Panc1 (cell line): Measurements from ENCODE around the gene SRSF12. TPM values are rescaled to one million over a fixed set of nuclear protein-coding genes. Genes with fewer than 3 reads are reported as not detected.
A peak's percentile ranks its signal among the peaks of the same experiment; 100 is the strongest.

Experiments used
- ATAC-seq: fragments of 200-7000 bp; cut with Tn5 transposase; 2 replicates; pipeline ENCODE4 v1.9.1; 2020; ENCODE audit warnings: mild to moderate bottlenecking, moderate library complexity
- BruUV-seq: library from RNA; stranded (reverse); fragments of 400-500 nt; replicated peaks from 2 replicates; lab custom pipeline; 2021; lab: Mats Ljungman, UMichigan
- CTCF ChIA-PET: fragments of 300-600 bp; sonication (Branson Sonifier 250); formaldehyde crosslinking; loops from one replicate; lab custom pipeline; 2022; ENCODE audit warnings: antibody characterized with exemption; lab: Charles Lee
- POLR2A ChIA-PET: fragments of 300-600 bp; sonication (Branson Sonifier 250); formaldehyde crosslinking; loops from one replicate; lab custom pipeline; 2022; ENCODE audit warnings: antibody characterized with exemption; lab: Charles Lee
- DNase-seq: peaks from one replicate; pipeline ENCODE4 v3.0.0-alpha.2; 2010; ENCODE audit warnings: low read depth, low spot score
- H3K27ac ChIP-seq: 2 replicates; pipeline ENCODE4 v1.5.1; 2011; ENCODE audit warnings: mild to moderate bottlenecking, low read length, inconsistent platforms
- H3K27me3 ChIP-seq: fragments of 200-500 bp; sonication (Bioruptor generic); 2 replicates; pipeline ENCODE4 v1.6.0; 2014; ENCODE audit warnings: low read length, inconsistent platforms; ENCODE audit not compliant: control insufficient read depth, insufficient read depth
- H3K36me3 ChIP-seq: fragments of 200-500 bp; sonication (Bioruptor generic); 2 replicates; pipeline ENCODE4 v1.5.1; 2014; ENCODE audit warnings: inconsistent platforms, mild to moderate bottlenecking, low read length, moderate library complexity; ENCODE audit not compliant: control insufficient read depth, insufficient read depth
- H3K4me1 ChIP-seq: 2 replicates; pipeline ENCODE4 v1.5.1; 2011; ENCODE audit warnings: inconsistent platforms, mild to moderate bottlenecking, low read length, moderate library complexity; ENCODE audit not compliant: control insufficient read depth, insufficient read depth
- H3K4me3 ChIP-seq, 2 experiments: 2 replicates each; pipeline ENCODE4 v1.5.1; 2011 to 2012; ENCODE audit warnings: low read depth in 2 of 2, low read length in 2 of 2, mild to moderate bottlenecking in 2 of 2, inconsistent platforms in 1 of 2, moderate library complexity in 1 of 2
- H3K9me3 ChIP-seq: fragments of 200-500 bp; sonication (Bioruptor generic); 2 replicates; pipeline ENCODE4 v1.5.1; 2014; ENCODE audit warnings: low read depth, mild to moderate bottlenecking, inconsistent platforms, low read length, moderate library complexity; ENCODE audit not compliant: control insufficient read depth, insufficient read depth
- POLR2AphosphoS5 ChIP-seq: IDR thresholded peaks from 2 replicates; pipeline ENCODE4 v1.6.1; 2012; ENCODE audit warnings: mild to moderate bottlenecking, low read depth, low read length, moderate library complexity
- SIN3A ChIP-seq: IDR thresholded peaks from 2 replicates; pipeline ENCODE4 v1.6.1; 2012; ENCODE audit warnings: low read depth, mild to moderate bottlenecking, low read length, moderate library complexity, borderline replicate concordance; ENCODE audit not compliant: insufficient read depth
- TCF7L2 ChIP-seq: IDR thresholded peaks from 2 replicates; pipeline ENCODE4 v1.6.1; 2011; ENCODE audit warnings: mild to moderate bottlenecking, low read depth, low read length, inconsistent platforms
- in situ Hi-C: cut with HindIII; loops from 2 replicates; pipeline ENCODE4 v1.10.0; 2016; ENCODE audit warnings: low sequenced_read_pairs, low pct_unique_long_range_greater_than_20kb
- intact Hi-C: fragments of 100-400 bp; cut with micrococcal nuclease; formaldehyde crosslinking; loops from one replicate; pipeline ENCODE4 v1.10.0; 2022; ENCODE audit not compliant: unreplicated experiment
- total RNA-seq: library from RNA; stranded (reverse); gene quantifications from one replicate; pipeline ENCODE4 v1.2.1, GENCODE V29; 2021; ENCODE audit not compliant: unreplicated experiment
- TF ChIP-seq, protein P1 (sequence below), 2 experiments: IDR thresholded peaks; 2 replicates each; pipeline ENCODE4 v1.6.1; 2011 to 2012; ENCODE audit warnings: low read depth in 2 of 2, control low read depth in 1 of 2, low read length in 1 of 2, mild to moderate bottlenecking in 1 of 2, moderate library complexity in 1 of 2; ENCODE audit not compliant: insufficient read depth in 1 of 2
- TF ChIP-seq, protein P2 (sequence below): fragments of 450-650 bp; IDR thresholded peaks from 2 replicates; pipeline ENCODE4 v1.5.1; 2017; ENCODE audit warnings: mild to moderate bottlenecking

SRSF12 gene
- total RNA-seq, 1 experiment from 2014 or later, result 0.28 TPM

- TF ChIP-seq TCF7L2, result no peak
- H3K9me3 ChIP-seq, result no peaks in the 10 kb centered on the region
- H3K27me3 ChIP-seq, result no peaks in the 10 kb centered on the region
- no TSS peak for BruUV-seq
- ChIA-PET CTCF (interaction anchor here (0.7 kb wide), 1 partner anchor 72 kb away, joined by 3 read pairs; no protein-coding TSS in a partner anchor), POLR2A (interaction anchor here (0.6 kb wide), 1 partner anchor 35 kb away, joined by 3 read pairs; the partner anchor contains the start of gene SRSF12)
- peaks cover 26% of the 10 kb centered on the region for H3K36me3 ChIP-seq
- in situ Hi-C loops (no loop called here), intact Hi-C loops (no loop called here)
- peak overlapping the region; percentile 98 for H3K27ac ChIP-seq
- peak overlapping the region; percentile 92 to 94 for H3K4me3 ChIP-seq
- ATAC-seq (no peak), DNase-seq (no peak)
- H3K4me1 ChIP-seq, result peaks cover 16% of the 10 kb centered on the region
These were observed 35.4 kb downstream of the SRSF12 start for GRCh38 chr6:89082486-89082891.

DNA sequence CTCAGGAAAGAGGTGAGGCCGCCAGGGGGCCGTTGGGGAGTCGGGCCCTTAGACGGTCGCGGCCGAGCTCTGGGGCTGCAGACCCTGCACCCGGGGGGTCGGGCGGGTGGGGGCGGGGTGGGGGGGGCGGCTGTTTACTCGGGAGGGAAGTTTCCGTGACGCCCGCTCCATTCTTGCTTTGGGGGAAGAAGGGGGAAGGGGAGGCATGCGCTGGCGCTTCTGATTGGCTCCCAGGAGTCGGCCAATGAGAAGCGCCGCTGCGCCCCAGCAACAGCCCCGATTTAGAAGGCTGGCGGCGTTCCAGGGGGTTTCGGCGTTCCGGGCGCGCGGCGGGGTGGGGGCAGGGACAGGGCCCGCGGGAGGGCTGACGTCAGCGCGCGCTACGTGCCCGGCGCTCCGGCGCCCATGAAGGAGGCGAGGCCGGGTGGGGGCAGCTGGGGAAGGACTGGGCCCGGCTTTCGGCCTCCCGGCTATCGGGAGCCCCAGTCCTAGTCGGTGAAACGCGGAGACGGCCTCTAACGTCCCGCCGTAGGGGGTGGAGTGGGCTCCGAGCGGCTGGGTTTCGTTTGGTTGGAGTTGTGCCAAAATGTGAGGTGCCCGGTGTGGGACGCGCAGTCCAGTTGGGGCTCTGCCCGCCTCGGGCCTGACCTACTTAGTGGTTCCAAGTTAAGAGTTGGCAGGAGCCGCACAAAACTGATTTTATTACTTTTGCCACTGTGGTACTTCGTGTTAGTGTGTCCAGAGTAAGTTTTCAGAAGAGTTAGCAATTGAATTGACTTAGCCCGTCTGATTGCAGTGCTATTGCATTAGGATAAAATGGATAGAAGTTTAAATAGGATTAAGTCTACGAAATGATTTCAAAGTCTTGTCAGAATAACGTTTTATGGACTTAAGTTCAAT is 36.2 kb downstream of the SRSF12 start:
- Histone ChIP-seq H3K27me3 (no peaks in the 10 kb centered on the region), H3K4me3 (peak overlapping the region; percentile 92 to 94), H3K27ac (peak overlapping the region; percentile 98), H3K9me3 (no peaks in the 10 kb centered on the region), H3K4me1 (peaks cover 16% of the 10 kb centered on the region), H3K36me3 (peaks cover 26% of the 10 kb centered on the region)
- POLR2A ChIA-PET, result interaction anchor here (0.7 kb wide), 1 partner anchor 275 kb away, joined by 3 read pairs; no protein-coding TSS in a partner anchor
- in situ Hi-C loops (no loop called here), intact Hi-C loops (no loop called here)
- peak; percentile 84 for ATAC-seq
- CTCF ChIA-PET, result no interaction called here
- DNase-seq, result peak; percentile 50
- no TSS peak for BruUV-seq
- no peak for TF ChIP-seq TCF7L2
- TF ChIP-seq POLR2AphosphoS5, result peak; percentile 90
- TF ChIP-seq, protein P1, sequence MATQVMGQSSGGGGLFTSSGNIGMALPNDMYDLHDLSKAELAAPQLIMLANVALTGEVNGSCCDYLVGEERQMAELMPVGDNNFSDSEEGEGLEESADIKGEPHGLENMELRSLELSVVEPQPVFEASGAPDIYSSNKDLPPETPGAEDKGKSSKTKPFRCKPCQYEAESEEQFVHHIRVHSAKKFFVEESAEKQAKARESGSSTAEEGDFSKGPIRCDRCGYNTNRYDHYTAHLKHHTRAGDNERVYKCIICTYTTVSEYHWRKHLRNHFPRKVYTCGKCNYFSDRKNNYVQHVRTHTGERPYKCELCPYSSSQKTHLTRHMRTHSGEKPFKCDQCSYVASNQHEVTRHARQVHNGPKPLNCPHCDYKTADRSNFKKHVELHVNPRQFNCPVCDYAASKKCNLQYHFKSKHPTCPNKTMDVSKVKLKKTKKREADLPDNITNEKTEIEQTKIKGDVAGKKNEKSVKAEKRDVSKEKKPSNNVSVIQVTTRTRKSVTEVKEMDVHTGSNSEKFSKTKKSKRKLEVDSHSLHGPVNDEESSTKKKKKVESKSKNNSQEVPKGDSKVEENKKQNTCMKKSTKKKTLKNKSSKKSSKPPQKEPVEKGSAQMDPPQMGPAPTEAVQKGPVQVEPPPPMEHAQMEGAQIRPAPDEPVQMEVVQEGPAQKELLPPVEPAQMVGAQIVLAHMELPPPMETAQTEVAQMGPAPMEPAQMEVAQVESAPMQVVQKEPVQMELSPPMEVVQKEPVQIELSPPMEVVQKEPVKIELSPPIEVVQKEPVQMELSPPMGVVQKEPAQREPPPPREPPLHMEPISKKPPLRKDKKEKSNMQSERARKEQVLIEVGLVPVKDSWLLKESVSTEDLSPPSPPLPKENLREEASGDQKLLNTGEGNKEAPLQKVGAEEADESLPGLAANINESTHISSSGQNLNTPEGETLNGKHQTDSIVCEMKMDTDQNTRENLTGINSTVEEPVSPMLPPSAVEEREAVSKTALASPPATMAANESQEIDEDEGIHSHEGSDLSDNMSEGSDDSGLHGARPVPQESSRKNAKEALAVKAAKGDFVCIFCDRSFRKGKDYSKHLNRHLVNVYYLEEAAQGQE (IDR thresholded peaks at IDR 0.05; ENCODE audit: insufficient read depth in 1 of 2, low read depth in 2 of 2, low read length in 1 of 2), result no peak
- TF ChIP-seq, protein P2, sequence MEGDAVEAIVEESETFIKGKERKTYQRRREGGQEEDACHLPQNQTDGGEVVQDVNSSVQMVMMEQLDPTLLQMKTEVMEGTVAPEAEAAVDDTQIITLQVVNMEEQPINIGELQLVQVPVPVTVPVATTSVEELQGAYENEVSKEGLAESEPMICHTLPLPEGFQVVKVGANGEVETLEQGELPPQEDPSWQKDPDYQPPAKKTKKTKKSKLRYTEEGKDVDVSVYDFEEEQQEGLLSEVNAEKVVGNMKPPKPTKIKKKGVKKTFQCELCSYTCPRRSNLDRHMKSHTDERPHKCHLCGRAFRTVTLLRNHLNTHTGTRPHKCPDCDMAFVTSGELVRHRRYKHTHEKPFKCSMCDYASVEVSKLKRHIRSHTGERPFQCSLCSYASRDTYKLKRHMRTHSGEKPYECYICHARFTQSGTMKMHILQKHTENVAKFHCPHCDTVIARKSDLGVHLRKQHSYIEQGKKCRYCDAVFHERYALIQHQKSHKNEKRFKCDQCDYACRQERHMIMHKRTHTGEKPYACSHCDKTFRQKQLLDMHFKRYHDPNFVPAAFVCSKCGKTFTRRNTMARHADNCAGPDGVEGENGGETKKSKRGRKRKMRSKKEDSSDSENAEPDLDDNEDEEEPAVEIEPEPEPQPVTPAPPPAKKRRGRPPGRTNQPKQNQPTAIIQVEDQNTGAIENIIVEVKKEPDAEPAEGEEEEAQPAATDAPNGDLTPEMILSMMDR, result 0 out of 2 replicates have a peak, but pooled peaks have one; percentile 10
- peak; percentile 82; the same call in 1 of the 2 replicates for TF ChIP-seq SIN3A
